ENCODE measurements around the gene CSN2.

GRCh38 chr4:69994782-69995181 lies 29.3 kb upstream of the CSN2 start:
- TF ChIP-seq CTCF (IDR thresholded peaks at IDR 0.05) (no peak), POLR2A (IDR thresholded peaks at IDR 0.05) (no peak)
